OCI-LY7 (cell line): ENCODE results near the gene SMTN. TPM values are rescaled to one million over a fixed set of nuclear protein-coding genes. Genes with fewer than 3 reads are reported as not detected.
"Not testable (repeated sequence)": the region's sequence is repeated elsewhere in the genome, so short reads cannot be mapped to it uniquely, and the experiment has no call there.

ENCODE experiments used
- BruUV-seq: library from RNA; stranded (reverse); fragments of 400-500 nt; replicated peaks from 2 replicates; lab custom pipeline; 2021; lab: Mats Ljungman, UMichigan
- CTCF ChIA-PET: fragments of 300-600 bp; sonication (Branson Sonifier 250); formaldehyde crosslinking; loops from one replicate; lab custom pipeline; 2022; ENCODE audit warnings: antibody characterized with exemption; ENCODE audit not compliant: unreplicated experiment; lab: Charles Lee
- POLR2A ChIA-PET: fragments of 300-600 bp; sonication (Branson Sonifier 250); formaldehyde crosslinking; loops from one replicate; lab custom pipeline; 2022; ENCODE audit warnings: antibody characterized with exemption; lab: Charles Lee
- DNase-seq: peaks from one replicate; pipeline ENCODE4 v3.0.0-alpha.2; 2015; ENCODE audit warnings: low spot score
- H2AFZ ChIP-seq: fragments of 200-600 bp; sonication (generic), shearing (Covaris generic); 2 replicates; pipeline ENCODE4 v1.6.1; 2014; ENCODE audit warnings: mild to moderate bottlenecking, antibody characterized with exemption, low read length, moderate library complexity
- H3K27ac ChIP-seq: fragments of 200-600 bp; sonication (generic); 2 replicates; pipeline ENCODE4 v1.5.1; 2014; ENCODE audit warnings: mixed run types, low read depth, mild to moderate bottlenecking, moderate library complexity, low read length, inconsistent platforms; ENCODE audit not compliant: poor library complexity, severe bottlenecking
- H3K36me3 ChIP-seq: fragments of 200-600 bp; sonication (generic); 2 replicates; pipeline ENCODE4 v1.6.1; 2014; ENCODE audit warnings: mild to moderate bottlenecking, antibody characterized with exemption, low read length, moderate library complexity, mixed read lengths; ENCODE audit not compliant: insufficient read depth
- H3K4me1 ChIP-seq: fragments of 200-600 bp; sonication (generic); 2 replicates; pipeline ENCODE4 v1.5.1; 2014; ENCODE audit warnings: mild to moderate bottlenecking, low read length; ENCODE audit not compliant: insufficient read depth, poor library complexity, severe bottlenecking
- H3K4me2 ChIP-seq: fragments of 200-600 bp; sonication (generic); 2 replicates; pipeline ENCODE4 v1.6.1; 2014; ENCODE audit warnings: mild to moderate bottlenecking, low read length
- H3K4me3 ChIP-seq: fragments of 200-600 bp; sonication (generic); 2 replicates; pipeline ENCODE4 v1.5.1; 2014; ENCODE audit warnings: mild to moderate bottlenecking, low read depth, low read length; ENCODE audit not compliant: poor library complexity, severe bottlenecking
- H3K79me2 ChIP-seq: fragments of 200-600 bp; sonication (generic); 2 replicates; pipeline ENCODE4 v1.6.1; 2016; ENCODE audit warnings: low read depth, mild to moderate bottlenecking, low read length, moderate library complexity, mixed read lengths; ENCODE audit not compliant: insufficient read depth
- H3K9me2 ChIP-seq: fragments of 200-600 bp; sonication (generic); 2 replicates; pipeline ENCODE4 v1.6.1; 2016; ENCODE audit warnings: mild to moderate bottlenecking, low read length, mixed read lengths; ENCODE audit not compliant: insufficient read depth
- H3K9me3 ChIP-seq: fragments of 200-600 bp; sonication (generic); 2 replicates; pipeline ENCODE4 v1.6.1; 2014; ENCODE audit warnings: mild to moderate bottlenecking, mixed run types, low read length, mixed read lengths
- H4K20me1 ChIP-seq: fragments of 200-600 bp; sonication (generic); 2 replicates; pipeline ENCODE4 v1.6.1; 2014; ENCODE audit warnings: mild to moderate bottlenecking, antibody characterized with exemption, low read length, moderate library complexity, mixed read lengths; ENCODE audit not compliant: insufficient read depth
- CTCF ChIP-seq: fragments of 200-600 bp; sonication (generic); conservative IDR thresholded peaks from 2 replicates; pipeline ENCODE4 v1.5.1; 2014; ENCODE audit warnings: mild to moderate bottlenecking, antibody characterized with exemption, low read length, moderate library complexity, mixed read lengths
- EZH2phosphoT487 ChIP-seq: fragments of 200-600 bp; sonication (generic); IDR thresholded peaks from 2 replicates; pipeline ENCODE4 v1.6.1; 2018; ENCODE audit warnings: low read depth, borderline replicate concordance, mild to moderate bottlenecking, mixed run types, antibody characterized with exemption, low read length, moderate library complexity, mixed read lengths
- intact Hi-C: fragments of 100-400 bp; cut with micrococcal nuclease; formaldehyde crosslinking; loops from one replicate; pipeline ENCODE4 v1.10.0; 2022; ENCODE audit not compliant: unreplicated experiment
- total RNA-seq, 2 experiments: library from RNA; depleted of rRNA in 1 of 2; stranded (reverse); fragments of >200 nt in 1 of 2; shearing (Covaris generic) in 1 of 2; gene quantifications; 2 replicates each; pipeline ENCODE4 v1.2.3, GENCODE V29; 2014 to 2022

The SMTN gene
- total RNA-seq, 2 experiments from 2014 or later: 16.9 to 35.4 TPM

- H3K4me1 ChIP-seq: peaks cover 5% of the 10 kb centered on the region
- BruUV-seq: no TSS peak
- ChIA-PET CTCF (interaction anchor here (0.6 kb wide), 1 partner anchor 99 kb away, joined by 3 read pairs; no protein-coding TSS in a partner anchor), POLR2A (interaction anchor here (0.6 to 1.5 kb wide), 5 partner anchors 13 to 48 kb away, joined by 3 to 6 read pairs (median 3); no protein-coding TSS in a partner anchor)
- no peaks in the 10 kb centered on the region for H3K36me3 ChIP-seq
- intact Hi-C loops: loop anchor here (5.0 kb wide), 1 partner anchor 39 kb away; no protein-coding TSS in a partner anchor
- no peaks in the 10 kb centered on the region for H3K9me2 ChIP-seq
- H3K79me2 ChIP-seq: no peaks in the 10 kb centered on the region
- no peak for DNase-seq
- no peak overlapping the region for H3K27ac ChIP-seq
- H3K9me3 ChIP-seq: peaks cover 3% of the 10 kb centered on the region; the same call in 1 of the 2 replicates
- TF ChIP-seq CTCF (no peak; the same call in 1 of the 2 replicates), EZH2phosphoT487 (no peak)
- H2AFZ ChIP-seq: peak overlapping the region; percentile 72
- peak overlapping the region; percentile 64 for H3K4me3 ChIP-seq
- H3K4me2 ChIP-seq: peak overlapping the region; percentile 89
- no peaks in the 10 kb centered on the region for H4K20me1 ChIP-seq
Observed at GRCh38 chr22:31107894-31108218, 26.7 kb downstream of the SMTN start.

- intact Hi-C loops, H4K20me1 ChIP-seq, H2AFZ ChIP-seq, H3K27ac ChIP-seq, H3K4me3 ChIP-seq, CTCF ChIA-PET, H3K4me1 ChIP-seq, H3K4me2 ChIP-seq, BruUV-seq, H3K9me2 ChIP-seq, DNase-seq, H3K9me3 ChIP-seq, POLR2A ChIA-PET, H3K79me2 ChIP-seq, H3K36me3 ChIP-seq: not testable (repeated sequence)
Observed at GRCh38 chr22:31112547-31113091, 31.5 kb downstream of the SMTN start.

- H4K20me1 ChIP-seq: no peaks in the 10 kb centered on the region
- no peaks in the 10 kb centered on the region for H3K79me2 ChIP-seq
- no peak overlapping the region for H3K27ac ChIP-seq
- H3K9me2 ChIP-seq: no peaks in the 10 kb centered on the region
- POLR2A ChIA-PET: interaction anchor here (0.8 kb wide), 1 partner anchor 83 kb away, joined by 3 read pairs; no protein-coding TSS in a partner anchor
- H3K4me3 ChIP-seq: no peak overlapping the region
- H2AFZ ChIP-seq: no peak overlapping the region
- no peaks in the 10 kb centered on the region for H3K4me1 ChIP-seq
- no peaks in the 10 kb centered on the region for H3K36me3 ChIP-seq
- DNase-seq: no peak
- CTCF ChIA-PET: no interaction called here
- H3K9me3 ChIP-seq: peaks cover under 1% of the 10 kb centered on the region; the same call in 1 of the 2 replicates
- intact Hi-C loops: no loop called here
- no TSS peak for BruUV-seq
- H3K4me2 ChIP-seq: no peak overlapping the region
- TF ChIP-seq CTCF (no peak), EZH2phosphoT487 (no peak)
Observed at GRCh38 chr22:31118046-31118820, 37.1 kb downstream of the SMTN start.
